HG02623 (cell line): ENCODE measurements around the gene TRPM7.
"Not testable (repeated sequence)": the region's sequence is repeated elsewhere in the genome, so short reads cannot be mapped to it uniquely, and the experiment has no call there.

Experiments
- ATAC-seq: cut with Tn5 transposase; IDR thresholded peaks from one replicate; pipeline ENCODE4 v1.9.1; 2021; ENCODE audit warnings: moderate library complexity; ENCODE audit not compliant: unreplicated experiment

Gene TRPM7

GRCh38 chr15:50686469-50687301, at the start of gene TRPM7:
Gene TRPM7, minus strand, starts transcription at chr15:50686797. Its CDS starts 264 bp downstream, at chr15:50686533.
- peak; percentile 73 for ATAC-seq

GRCh38 chr15:50735156-50735555, 48.6 kb upstream of the TRPM7 start:
- ATAC-seq = no peak

GRCh38 chr15:50726315-50726714, 39.7 kb upstream of the TRPM7 start:
- no peak for ATAC-seq

- ATAC-seq = no peak
Observed at GRCh38 chr15:50718700-50719125, 32.1 kb upstream of the TRPM7 start.

- no peak for ATAC-seq
Observed at GRCh38 chr15:50712018-50712417, 25.4 kb upstream of the TRPM7 start.

GRCh38 chr15:50710585-50710984, 24.0 kb upstream of the TRPM7 start:
- ATAC-seq = no peak

GRCh38 chr15:50707878-50708427, 21.4 kb upstream of the TRPM7 start:
- no peak for ATAC-seq

GRCh38 chr15:50702762-50703334, 16.3 kb upstream of the TRPM7 start:
- ATAC-seq = no peak

- no peak for ATAC-seq
Observed at GRCh38 chr15:50698101-50698500, 11.5 kb upstream of the TRPM7 start.

- no peak for ATAC-seq
Observed at GRCh38 chr15:50697109-50697797, 10.7 kb upstream of the TRPM7 start.

- ATAC-seq = not testable (repeated sequence)
Observed at GRCh38 chr15:50694634-50695165, 8.1 kb upstream of the TRPM7 start.

- no peak for ATAC-seq
Observed at GRCh38 chr15:50687302-50687902, 805 bp upstream of the TRPM7 start.

- ATAC-seq = peak; percentile 56
Observed at GRCh38 chr15:50685976-50686468, 575 bp downstream of the TRPM7 start.

GRCh38 chr15:50685191-50685975, 1.2 kb downstream of the TRPM7 start:
- no peak for ATAC-seq

GRCh38 chr15:50681467-50681866, 5.1 kb downstream of the TRPM7 start:
- ATAC-seq = no peak

- no peak for ATAC-seq
Observed at GRCh38 chr15:50676799-50677483, 9.7 kb downstream of the TRPM7 start.

- no peak for ATAC-seq
Observed at GRCh38 chr15:50675535-50676144, 11.0 kb downstream of the TRPM7 start.

- no peak for ATAC-seq
Observed at GRCh38 chr15:50670115-50670514, 16.5 kb downstream of the TRPM7 start.

GRCh38 chr15:50669611-50670010, 17.0 kb downstream of the TRPM7 start:
- ATAC-seq = no peak
